ENCODE data around the gene GPR171.
"Not testable (repeated sequence)": the region's sequence is repeated elsewhere in the genome, so short reads cannot be mapped to it uniquely, and the experiment has no call there.

GRCh38 chr3:151232403-151232802, 29.4 kb upstream of the GPR171 start:
- TF ChIP-seq CTCF (IDR thresholded peaks at IDR 0.05; ENCODE audit: insufficient read depth, low read depth, low read length); EZH2 (IDR thresholded peaks at IDR 0.05; ENCODE audit: insufficient read depth, low read length): not testable (repeated sequence)

Data from astrocyte (in vitro differentiated cells and primary cell).